Activated T-cell treated with anti-CD3 and anti-CD28 coated beads for 24 hours (primary cell): ENCODE data around the gene RBMS2.
"Not testable (repeated sequence)": the region's sequence is repeated elsewhere in the genome, so short reads cannot be mapped to it uniquely, and the experiment has no call there.

ENCODE experiments used
- DNase-seq: peaks from one replicate; pipeline ENCODE4 v3.0.0-alpha.2; 2020; ENCODE audit warnings: low read depth

The RBMS2 gene

GRCh38 chr12:56521590-56522371 lies at the start of gene RBMS2:
RBMS2 (plus strand) TSS chr12:56521820; CDS start chr12:56522024, 204 bp downstream.
- no peak for DNase-seq

- no peak for DNase-seq
These were observed 47.2 kb upstream of the RBMS2 start for GRCh38 chr12:56474389-56474788.

- no peak for DNase-seq
These were observed 45.5 kb upstream of the RBMS2 start for GRCh38 chr12:56476143-56476542.

DNA sequence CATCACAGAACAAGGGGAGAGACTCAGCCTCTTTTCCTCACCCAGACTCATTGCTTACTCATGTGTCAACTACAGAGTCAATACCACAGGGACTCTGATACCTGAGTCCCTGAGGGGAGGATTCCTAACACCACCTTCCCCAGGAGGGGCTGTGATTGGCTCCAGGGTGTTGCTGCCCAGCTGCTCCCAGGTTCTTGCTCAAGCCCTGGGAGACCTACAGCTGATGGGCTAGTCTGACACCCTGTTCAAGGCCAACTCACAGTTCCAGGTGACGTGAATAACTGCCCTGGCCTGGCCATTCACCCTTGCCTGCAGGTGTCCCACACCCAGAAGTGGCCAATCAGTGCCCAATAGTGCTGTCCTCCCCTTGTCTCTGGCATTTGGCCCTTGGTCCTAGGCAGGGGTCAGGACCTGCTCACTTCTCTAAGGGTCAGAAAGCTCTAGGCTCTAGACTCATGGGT lies 44.6 kb upstream of the RBMS2 start:
- DNase-seq, result no peak

DNA sequence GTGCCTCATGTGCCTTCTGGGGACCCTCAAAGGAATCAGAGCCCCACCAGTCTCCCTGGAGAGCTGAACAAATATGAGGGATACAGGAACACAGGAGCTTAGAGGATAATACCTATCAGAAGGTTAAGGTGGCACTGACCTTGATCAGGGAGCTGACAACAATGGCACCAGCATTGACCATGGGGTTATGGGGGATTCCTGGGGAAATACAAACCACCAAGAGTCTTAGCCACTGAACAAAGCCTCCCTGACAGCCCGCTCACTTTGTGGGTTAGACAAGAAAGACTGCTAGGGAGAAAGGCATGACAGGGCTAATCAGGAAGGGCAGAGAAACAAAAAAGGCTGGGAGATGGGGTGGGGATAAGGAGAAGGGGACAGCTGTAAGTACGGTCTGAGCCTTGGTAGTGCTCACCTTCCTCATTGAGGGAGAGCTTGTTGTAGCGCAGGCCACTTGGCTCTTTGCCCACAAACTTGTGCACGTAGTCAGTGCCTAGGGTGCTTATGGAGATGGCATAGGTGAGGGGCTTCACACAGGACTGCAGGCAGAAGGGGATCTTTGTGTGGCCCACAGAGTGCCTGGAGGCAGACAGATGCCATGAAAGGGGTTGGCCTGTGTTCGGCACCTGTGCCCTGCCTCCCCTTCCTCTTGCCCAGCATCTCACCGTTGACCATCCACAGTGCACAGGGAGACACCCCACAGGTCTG lies 43.9 kb upstream of the RBMS2 start:
- no peak for DNase-seq

DNA sequence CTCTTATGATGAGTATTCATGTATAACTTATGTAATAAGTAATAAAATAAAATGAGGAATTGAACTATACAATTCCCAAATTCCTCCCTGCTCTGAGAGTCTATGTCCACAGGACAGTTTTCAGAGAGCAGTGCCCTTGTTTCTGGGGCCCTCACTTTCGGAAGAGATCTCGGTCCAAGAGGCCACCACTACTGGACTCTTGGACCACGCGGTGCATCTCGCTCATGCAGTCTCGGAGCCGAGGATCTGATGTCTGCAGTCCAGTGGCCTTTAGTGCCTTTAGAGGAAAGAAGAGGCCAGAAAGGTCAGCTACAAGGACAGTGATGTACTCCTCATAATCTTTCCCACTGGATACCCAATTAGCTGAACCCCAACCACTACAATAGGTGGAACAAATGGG lies 42.0 kb upstream of the RBMS2 start:
- DNase-seq, result no peak

DNA sequence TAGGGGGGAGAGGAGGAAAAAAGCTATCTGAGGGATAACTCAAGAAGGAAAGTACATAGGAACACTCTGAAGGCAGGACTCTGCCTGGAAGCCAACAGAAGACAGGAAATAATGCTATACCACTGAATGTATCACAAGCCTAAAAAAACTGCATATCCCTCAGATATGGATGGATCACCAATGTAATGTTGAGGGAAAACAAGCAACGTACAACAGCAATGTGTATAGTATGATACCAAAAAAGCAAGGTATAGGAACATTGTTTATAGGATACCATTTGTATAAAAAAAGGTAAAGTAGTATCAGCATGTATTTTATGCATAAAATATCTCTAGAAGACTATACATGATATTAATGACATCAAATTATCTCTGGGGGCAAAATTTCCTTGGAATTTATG lies 37.1 kb upstream of the RBMS2 start:
- DNase-seq, result no peak

- no peak for DNase-seq
These were observed 34.9 kb upstream of the RBMS2 start for GRCh38 chr12:56486694-56487093.

DNA sequence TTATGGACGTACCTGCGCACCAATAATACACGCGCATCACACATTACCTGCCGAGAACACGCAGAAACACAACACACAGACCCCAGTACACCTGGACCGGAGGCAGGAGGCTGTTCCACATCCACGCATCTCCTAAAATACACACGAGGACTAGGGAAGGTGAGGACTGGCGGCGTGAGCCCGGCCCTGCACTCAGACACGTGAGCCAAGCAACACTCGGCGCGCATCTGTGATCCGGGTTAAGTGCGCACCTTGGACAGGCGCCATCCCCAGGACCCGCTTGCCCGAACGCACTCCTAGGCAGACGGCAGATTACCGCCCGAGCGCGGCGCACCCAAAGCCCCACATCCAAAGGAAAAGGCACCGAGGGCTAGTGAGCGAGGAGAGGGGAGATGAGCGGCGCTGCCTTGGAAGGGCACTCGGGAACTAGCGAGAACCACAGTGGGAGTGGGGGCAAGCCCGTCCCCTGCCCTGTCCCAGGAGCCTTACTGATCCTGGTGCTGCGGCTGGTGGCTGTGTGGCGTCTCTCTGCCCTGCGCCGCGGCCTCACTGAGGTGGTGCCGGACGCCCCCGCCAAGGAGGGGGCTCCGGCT lies 34.1 kb upstream of the RBMS2 start:
- no peak for DNase-seq

DNA sequence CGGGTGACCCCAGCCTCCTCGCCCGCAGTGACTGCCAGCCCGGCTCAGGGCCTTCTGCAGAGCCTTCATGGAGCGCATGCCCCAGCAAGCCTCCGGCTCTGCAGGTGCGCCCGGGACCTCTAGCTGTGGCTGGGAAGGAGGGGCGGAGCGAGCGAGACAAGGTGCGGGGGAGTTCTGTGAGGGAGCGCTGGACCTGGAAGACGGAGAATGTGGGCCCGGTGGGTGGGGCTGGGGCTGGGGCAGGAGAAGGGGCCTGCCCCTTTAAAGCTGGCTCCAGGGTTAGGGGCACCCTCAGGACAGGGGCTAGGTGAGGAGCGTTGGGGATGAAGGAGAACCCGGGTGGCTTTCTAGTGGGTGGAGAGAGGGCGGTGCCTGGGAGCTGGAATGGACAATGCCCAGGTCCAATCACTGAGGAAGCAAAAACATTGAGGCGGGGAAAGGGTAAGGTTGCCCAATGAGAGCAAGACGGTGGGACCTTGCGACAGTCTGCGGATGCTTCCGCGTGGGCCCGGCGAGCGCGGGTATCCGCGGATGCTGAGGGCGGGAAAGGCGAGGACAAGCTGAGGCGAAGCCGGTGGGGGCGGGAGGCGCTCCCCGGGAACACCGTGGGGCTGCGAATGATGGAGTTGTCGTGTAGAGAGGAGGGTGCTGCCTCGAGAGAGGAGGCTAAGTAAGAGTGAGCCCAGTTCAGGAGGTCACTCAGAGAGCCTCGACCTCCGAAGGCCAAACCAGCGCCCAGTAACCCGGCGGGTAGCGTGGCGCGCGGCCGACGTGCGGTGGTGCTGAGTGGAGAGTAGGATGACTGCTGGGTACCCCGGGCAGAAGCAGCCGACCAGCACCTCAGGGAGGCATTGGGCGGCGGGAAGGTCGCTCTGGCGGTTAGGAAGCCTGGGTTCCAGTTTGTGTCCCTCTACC lies 33.3 kb upstream of the RBMS2 start, which contains the start of gene GLS2:
TSS of gene GLS2 (minus strand) at position 121 of the 915 bp plus-strand sequence. CDS start at position 78, 43 bp downstream.
- peak; percentile 55 for DNase-seq

DNA sequence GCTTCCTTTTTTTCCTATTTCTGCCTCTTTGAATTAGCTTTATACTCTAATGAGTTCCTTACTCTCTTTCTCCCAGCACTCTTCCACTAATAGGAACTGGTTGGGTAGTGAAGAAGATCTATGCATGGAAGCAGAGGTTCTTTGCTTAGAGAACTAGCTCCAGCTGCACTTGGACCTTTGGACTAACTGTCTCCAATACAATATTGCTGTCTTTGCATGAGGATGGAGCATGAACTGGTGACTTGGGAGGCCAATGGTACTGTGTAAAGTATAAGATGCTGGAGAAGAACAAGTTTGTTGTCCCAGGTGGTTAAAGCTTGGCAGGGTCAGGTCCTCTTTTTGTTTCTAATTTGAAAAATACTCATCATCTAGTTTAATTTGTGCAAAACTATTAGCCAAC lies 31.3 kb upstream of the RBMS2 start:
- no peak for DNase-seq

GRCh38 chr12:56493409-56494105 lies 28.1 kb upstream of the RBMS2 start:
- DNase-seq, result not testable (repeated sequence)

- not testable (repeated sequence) for DNase-seq
These were observed 27.6 kb upstream of the RBMS2 start for GRCh38 chr12:56494106-56494415.

GRCh38 chr12:56494481-56494880 lies 27.1 kb upstream of the RBMS2 start:
- not testable (repeated sequence) for DNase-seq

GRCh38 chr12:56496704-56497103 lies 24.9 kb upstream of the RBMS2 start:
- DNase-seq, result peak; percentile 48

DNA sequence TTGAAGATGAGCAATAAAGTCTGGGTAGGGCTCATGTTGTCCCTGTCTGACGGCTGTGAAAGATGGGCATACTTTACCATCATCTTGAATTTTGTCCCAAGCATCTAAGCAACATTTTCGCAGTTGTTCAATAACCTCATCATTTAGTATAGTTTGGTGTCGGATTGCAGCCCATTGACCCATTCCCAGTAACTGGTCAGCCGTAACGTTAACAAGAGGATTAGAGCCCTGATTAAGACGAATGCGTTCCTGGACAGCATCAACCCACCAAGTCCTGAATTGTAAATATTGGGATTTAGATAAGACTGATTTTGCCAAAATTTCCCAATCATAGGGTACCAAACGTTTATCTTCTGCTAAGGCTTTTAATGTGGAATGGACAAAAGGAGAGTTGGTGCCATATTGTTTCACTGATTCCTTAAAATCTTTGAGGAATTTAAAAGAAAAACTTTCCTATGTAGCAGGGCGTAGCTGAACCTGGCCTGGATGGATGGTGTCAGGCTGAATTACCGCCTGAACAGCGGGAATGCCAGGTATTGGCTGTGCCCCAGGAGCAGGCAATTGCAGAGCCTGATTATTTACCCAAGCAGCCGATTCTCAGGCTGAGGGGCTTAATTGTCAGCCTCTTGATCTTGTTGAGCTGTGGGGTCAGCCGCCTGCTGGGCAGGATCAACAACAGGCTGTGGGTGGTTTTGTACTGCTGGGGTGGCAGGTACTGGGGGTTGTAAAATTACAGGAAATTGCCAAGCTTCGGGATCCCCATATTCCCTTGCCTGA lies 23.3 kb upstream of the RBMS2 start:
- not testable (repeated sequence) for DNase-seq

- DNase-seq, result not testable (repeated sequence)
These were observed 22.2 kb upstream of the RBMS2 start for GRCh38 chr12:56499452-56499851.

GRCh38 chr12:56499879-56500278 lies 21.7 kb upstream of the RBMS2 start:
- DNase-seq, result not testable (repeated sequence)

DNA sequence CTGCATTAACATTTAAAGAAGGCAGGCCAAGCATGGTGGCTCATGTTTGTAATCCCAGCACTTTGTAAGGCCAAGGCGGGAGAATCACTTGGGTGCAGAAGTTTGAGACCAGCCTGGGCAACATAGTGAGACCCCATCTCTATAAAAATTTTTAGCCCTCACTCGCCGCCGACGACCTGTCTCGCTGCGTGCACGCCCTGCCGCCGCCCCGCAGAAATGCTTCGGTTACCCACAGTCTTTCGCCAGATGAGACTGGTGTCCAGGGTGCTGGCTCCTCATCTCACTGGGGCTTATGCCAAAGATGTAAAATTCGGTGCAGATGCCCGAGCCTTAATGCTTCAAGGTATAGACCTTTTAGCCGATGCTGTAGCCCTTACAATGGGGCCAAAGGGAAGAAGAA lies 10.8 kb upstream of the RBMS2 start:
- DNase-seq, result no peak

GRCh38 chr12:56514014-56514318 lies 7.7 kb upstream of the RBMS2 start:
- DNase-seq, result not testable (repeated sequence)

- no peak for DNase-seq
These were observed 3.8 kb upstream of the RBMS2 start for GRCh38 chr12:56517854-56518253.
